Nephron (organoid): ENCODE data around the gene ARPC1A.
A peak's percentile ranks its signal among the peaks of the same experiment; 100 is the strongest.

ENCODE experiments used
- H3K27ac Mint-ChIP-seq, 3 experiments: 2 replicates each; pipeline ENCODE4 v1.8.0; 2020; ENCODE audit warnings: mixed read lengths in 3 of 3, mild to moderate bottlenecking in 2 of 3, moderate library complexity in 1 of 3
- H3K27me3 Mint-ChIP-seq: 2 replicates; pipeline ENCODE4 v1.8.0; 2021; ENCODE audit warnings: low read depth, mild to moderate bottlenecking, moderate library complexity, mixed read lengths
- H3K36me3 Mint-ChIP-seq: 2 replicates; pipeline ENCODE4 v1.8.0; 2020; ENCODE audit warnings: low read depth, mixed read lengths
- H3K4me1 Mint-ChIP-seq: 2 replicates; pipeline ENCODE4 v1.8.0; 2020; ENCODE audit warnings: mixed read lengths
- H3K4me3 Mint-ChIP-seq, 3 experiments: 2 replicates each; pipeline ENCODE4 v1.8.0; 2020; ENCODE audit warnings: mild to moderate bottlenecking in 3 of 3, mixed read lengths in 3 of 3, moderate library complexity in 2 of 3
- H3K9me3 Mint-ChIP-seq: 2 replicates; pipeline ENCODE4 v1.8.0; 2020; ENCODE audit warnings: mixed read lengths
- CTCF ChIP-seq, 3 experiments: fragments of 200-600 bp; sonication (generic); IDR thresholded peaks; one replicate each; pipeline ENCODE4 v1.5.0; 2021; ENCODE audit warnings: antibody characterized with exemption in 3 of 3; ENCODE audit not compliant: unreplicated experiment in 3 of 3

Gene ARPC1A

GRCh38 chr7:99359465-99360154 is 33.9 kb downstream of the ARPC1A start:
- Mint-ChIP-seq H3K36me3 (peaks cover 61% of the 10 kb centered on the region), H3K27ac (no peak overlapping the region), H3K4me1 (no peaks in the 10 kb centered on the region), H3K9me3 (no peaks in the 10 kb centered on the region), H3K4me3 (no peak overlapping the region), H3K27me3 (no peaks in the 10 kb centered on the region)
- no peak for TF ChIP-seq CTCF (IDR thresholded peaks at IDR 0.05; ENCODE audit: unreplicated experiment in 3 of 3)

GRCh38 chr7:99362801-99363200 is 37.1 kb downstream of the ARPC1A start:
- no peak overlapping the region for H3K27ac Mint-ChIP-seq
- no peaks in the 10 kb centered on the region for H3K4me1 Mint-ChIP-seq
- no peak for TF ChIP-seq CTCF (IDR thresholded peaks at IDR 0.05; ENCODE audit: unreplicated experiment in 3 of 3)
- H3K9me3 Mint-ChIP-seq, result no peaks in the 10 kb centered on the region
- H3K27me3 Mint-ChIP-seq, result no peaks in the 10 kb centered on the region
- no peak overlapping the region for H3K4me3 Mint-ChIP-seq
- H3K36me3 Mint-ChIP-seq, result peaks cover 65% of the 10 kb centered on the region

- Mint-ChIP-seq H3K27ac (no peak overlapping the region), H3K9me3 (no peaks in the 10 kb centered on the region), H3K4me1 (no peaks in the 10 kb centered on the region), H3K4me3 (no peak overlapping the region), H3K27me3 (no peaks in the 10 kb centered on the region), H3K36me3 (peaks cover 60% of the 10 kb centered on the region)
- TF ChIP-seq CTCF (IDR thresholded peaks at IDR 0.05; ENCODE audit: unreplicated experiment in 3 of 3), result no peak
Measured at GRCh38 chr7:99363286-99363685, 37.6 kb downstream of the ARPC1A start.

GRCh38 chr7:99365318-99366141 is 39.8 kb downstream of the ARPC1A start:
- H3K27ac Mint-ChIP-seq, result no peak overlapping the region
- no peaks in the 10 kb centered on the region for H3K9me3 Mint-ChIP-seq
- no peaks in the 10 kb centered on the region for H3K27me3 Mint-ChIP-seq
- H3K36me3 Mint-ChIP-seq, result peaks cover 53% of the 10 kb centered on the region
- peak; percentile 15 to 38 (median 34) for TF ChIP-seq CTCF (IDR thresholded peaks at IDR 0.05; ENCODE audit: unreplicated experiment in 3 of 3)
- H3K4me1 Mint-ChIP-seq, result peaks cover 6% of the 10 kb centered on the region
- H3K4me3 Mint-ChIP-seq, result no peak overlapping the region

GRCh38 chr7:99366646-99367045 is 40.9 kb downstream of the ARPC1A start:
- no peak overlapping the region for H3K4me3 Mint-ChIP-seq
- peaks cover 43% of the 10 kb centered on the region for H3K36me3 Mint-ChIP-seq

More at GRCh38 chr7:99366646-99367045, 40.9 kb downstream of the ARPC1A start:
- H3K27ac Mint-ChIP-seq, result no peak overlapping the region
- no peaks in the 10 kb centered on the region for H3K9me3 Mint-ChIP-seq
- H3K27me3 Mint-ChIP-seq, result no peaks in the 10 kb centered on the region
- peaks cover 6% of the 10 kb centered on the region for H3K4me1 Mint-ChIP-seq
- TF ChIP-seq CTCF (IDR thresholded peaks at IDR 0.05; ENCODE audit: unreplicated experiment in 3 of 3), result no peak
